OCI-LY7 (cell line): ENCODE results near the gene MAPRE2.

ENCODE experiments used
- EZH2phosphoT487 ChIP-seq: fragments of 200-600 bp; sonication (generic); IDR thresholded peaks from 2 replicates; pipeline ENCODE4 v1.6.1; 2018; ENCODE audit warnings: low read depth, borderline replicate concordance, mild to moderate bottlenecking, mixed run types, antibody characterized with exemption, low read length, moderate library complexity, mixed read lengths
- TF ChIP-seq, protein P1 (sequence below): fragments of 200-600 bp; sonication (generic); conservative IDR thresholded peaks from 2 replicates; pipeline ENCODE4 v1.5.1; 2014; ENCODE audit warnings: mild to moderate bottlenecking, antibody characterized with exemption, low read length, moderate library complexity, mixed read lengths

DNA sequence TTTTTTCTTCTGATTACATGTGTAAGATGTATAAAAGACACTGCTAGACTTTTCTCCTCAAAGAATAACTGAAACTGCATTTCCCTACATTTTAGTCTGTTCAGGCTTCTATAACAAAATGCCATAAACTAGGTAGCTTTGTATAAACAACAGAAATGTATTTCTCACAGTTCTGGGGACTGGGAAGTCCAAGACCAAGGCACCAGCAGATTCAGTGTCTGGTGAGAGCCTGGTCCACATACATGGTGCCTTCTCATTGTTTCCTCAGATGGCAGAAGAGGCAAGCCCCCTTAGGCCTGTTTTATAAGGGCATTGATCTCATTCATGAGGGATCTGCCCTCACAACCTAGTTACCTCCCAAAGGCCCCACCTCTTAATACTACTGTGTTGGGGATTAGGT, 71.5 kb downstream of the MAPRE2 start:
- TF ChIP-seq, protein P1, sequence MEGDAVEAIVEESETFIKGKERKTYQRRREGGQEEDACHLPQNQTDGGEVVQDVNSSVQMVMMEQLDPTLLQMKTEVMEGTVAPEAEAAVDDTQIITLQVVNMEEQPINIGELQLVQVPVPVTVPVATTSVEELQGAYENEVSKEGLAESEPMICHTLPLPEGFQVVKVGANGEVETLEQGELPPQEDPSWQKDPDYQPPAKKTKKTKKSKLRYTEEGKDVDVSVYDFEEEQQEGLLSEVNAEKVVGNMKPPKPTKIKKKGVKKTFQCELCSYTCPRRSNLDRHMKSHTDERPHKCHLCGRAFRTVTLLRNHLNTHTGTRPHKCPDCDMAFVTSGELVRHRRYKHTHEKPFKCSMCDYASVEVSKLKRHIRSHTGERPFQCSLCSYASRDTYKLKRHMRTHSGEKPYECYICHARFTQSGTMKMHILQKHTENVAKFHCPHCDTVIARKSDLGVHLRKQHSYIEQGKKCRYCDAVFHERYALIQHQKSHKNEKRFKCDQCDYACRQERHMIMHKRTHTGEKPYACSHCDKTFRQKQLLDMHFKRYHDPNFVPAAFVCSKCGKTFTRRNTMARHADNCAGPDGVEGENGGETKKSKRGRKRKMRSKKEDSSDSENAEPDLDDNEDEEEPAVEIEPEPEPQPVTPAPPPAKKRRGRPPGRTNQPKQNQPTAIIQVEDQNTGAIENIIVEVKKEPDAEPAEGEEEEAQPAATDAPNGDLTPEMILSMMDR: no peak
- no peak for TF ChIP-seq EZH2phosphoT487
